ENCODE data around the gene GANC.

DNA sequence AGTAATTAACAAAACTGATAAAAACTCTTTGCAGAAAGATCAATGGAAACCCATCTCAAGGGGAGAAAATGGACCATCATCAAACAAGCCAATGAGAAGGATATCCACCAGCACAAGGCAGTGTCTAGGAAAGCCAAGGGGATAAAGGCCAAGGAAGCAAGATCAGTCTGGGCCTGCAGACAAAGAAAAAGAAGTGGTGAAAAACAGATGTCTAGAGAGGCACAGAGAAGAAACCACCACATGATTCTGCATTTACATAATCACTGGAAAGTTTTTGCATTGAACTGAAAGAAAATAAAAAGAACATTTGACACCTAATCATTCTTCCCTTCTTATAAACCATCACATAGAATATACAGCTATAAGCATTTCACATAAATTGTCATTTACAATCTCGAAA is 41.9 kb upstream of the GANC start:
- TF ChIP-seq POLR2A (IDR thresholded peaks at IDR 0.05; ENCODE audit: low read length) (no peak), GATA1 (IDR thresholded peaks at IDR 0.05; ENCODE audit: low read depth, low read length) (no peak)
